Right ventricle myocardium superior (tissue), 1 donor: Measurements from ENCODE around the gene SUMF1. TPM values are rescaled to one million over a fixed set of nuclear protein-coding genes. Genes with fewer than 3 reads are reported as not detected.
"Not testable (repeated sequence)": the region's sequence is repeated elsewhere in the genome, so short reads cannot be mapped to it uniquely, and the experiment has no call there.

ENCODE experiments used
- ATAC-seq: fragments of 200-7000 bp; cut with Tn5 transposase; one replicate; pipeline ENCODE4 v1.9.1; 2020; ENCODE audit warnings: mild to moderate bottlenecking; ENCODE audit not compliant: poor library complexity
- DNase-seq: peaks from one replicate; pipeline ENCODE4 v3.0.0-alpha.2; 2020
- intact Hi-C: fragments of 100-400 bp; cut with DNase I; formaldehyde crosslinking; loops from one replicate; pipeline ENCODE4 v1.11.2; 2022
- total RNA-seq: library from RNA; stranded (reverse); fragmentation: NEBNext Ultra II Directional; extraction: Animal tissue kit (Norgen Biotek cat#: 25700); gene quantifications from one replicate; pipeline ENCODE4 v1.2.1, GENCODE V29; 2021
- donor health status: DM: no; HTN: yes; CAD: no; lungs with severe emphysema.

The SUMF1 gene
- total RNA-seq, 1 donor from 2014 or later = 7.6 TPM

DNA sequence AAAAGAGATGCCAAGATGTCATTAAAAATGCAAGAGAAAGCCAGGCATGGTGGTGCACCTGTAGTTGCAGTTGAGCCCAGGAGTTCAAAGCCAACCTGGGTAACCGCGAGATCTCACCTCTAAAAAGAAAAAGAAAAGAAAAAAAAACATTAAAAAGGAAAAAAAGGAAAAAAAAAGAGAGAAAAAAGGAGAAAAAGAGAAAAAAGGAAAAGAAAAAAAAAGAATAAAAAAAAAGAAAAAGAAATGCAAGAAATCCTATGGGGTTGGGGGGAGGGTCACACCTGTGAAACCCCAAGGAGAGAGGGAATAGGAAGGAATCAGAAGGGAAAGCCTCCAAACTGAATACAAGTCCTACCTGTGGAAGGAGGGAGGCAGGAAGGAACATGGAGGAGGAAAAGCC is 5.2 kb upstream of the SUMF1 start:
- intact Hi-C loops = no loop called here

DNA sequence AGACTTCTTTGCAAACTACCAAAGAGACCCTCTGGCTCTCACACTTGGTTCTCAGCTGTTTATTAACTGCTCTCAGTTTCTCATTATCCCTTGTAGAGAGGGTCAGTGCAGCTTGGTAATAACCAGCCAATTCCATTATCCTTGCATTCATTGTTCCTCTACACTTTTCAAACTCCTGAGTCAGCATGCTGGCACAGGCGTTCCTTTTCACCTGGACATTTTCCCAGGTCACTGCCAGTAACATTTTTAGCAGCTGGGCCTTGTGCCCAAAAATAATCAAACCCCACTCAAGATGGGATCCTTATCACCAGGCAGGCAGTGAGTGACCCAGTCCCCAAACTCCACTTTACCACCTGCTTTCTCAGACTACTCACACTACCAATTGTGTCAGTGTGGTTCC is 4.8 kb upstream of the SUMF1 start:
- intact Hi-C loops = no loop called here
- ATAC-seq (no peak), DNase-seq (no peak)

More for the DNA sequence above, 5.2 kb upstream of the SUMF1 start:
- no peak for ATAC-seq
- DNase-seq = no peak

GRCh38 chr3:4467522-4467867 is 426 bp upstream of the SUMF1 start:
- DNase-seq (no peak), ATAC-seq (peak; percentile 18)
- intact Hi-C loops = loop anchor here (5.0 kb wide), 1 partner anchor 165 kb away; no protein-coding TSS in a partner anchor

DNA sequence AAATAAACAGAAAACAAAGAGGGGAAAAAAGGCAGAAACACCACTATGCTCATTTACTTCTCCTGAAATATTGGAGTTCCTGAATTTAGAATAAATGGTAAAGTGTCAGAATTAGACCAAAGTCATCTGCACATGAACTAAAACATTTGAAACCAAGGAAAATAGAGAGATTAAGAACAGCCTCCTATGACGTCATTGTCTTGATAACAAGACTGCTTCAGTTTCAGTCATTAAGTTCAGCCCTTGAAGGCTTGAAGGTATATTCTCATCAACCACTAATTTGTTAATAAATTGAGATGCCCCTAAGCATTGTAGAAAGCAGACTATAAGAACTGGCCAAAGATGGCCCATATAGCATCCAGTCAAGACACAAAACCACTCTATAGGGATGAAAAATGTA is 2.5 kb downstream of the SUMF1 start:
- intact Hi-C loops = no loop called here
- no peak for DNase-seq
- ATAC-seq = no peak

DNA sequence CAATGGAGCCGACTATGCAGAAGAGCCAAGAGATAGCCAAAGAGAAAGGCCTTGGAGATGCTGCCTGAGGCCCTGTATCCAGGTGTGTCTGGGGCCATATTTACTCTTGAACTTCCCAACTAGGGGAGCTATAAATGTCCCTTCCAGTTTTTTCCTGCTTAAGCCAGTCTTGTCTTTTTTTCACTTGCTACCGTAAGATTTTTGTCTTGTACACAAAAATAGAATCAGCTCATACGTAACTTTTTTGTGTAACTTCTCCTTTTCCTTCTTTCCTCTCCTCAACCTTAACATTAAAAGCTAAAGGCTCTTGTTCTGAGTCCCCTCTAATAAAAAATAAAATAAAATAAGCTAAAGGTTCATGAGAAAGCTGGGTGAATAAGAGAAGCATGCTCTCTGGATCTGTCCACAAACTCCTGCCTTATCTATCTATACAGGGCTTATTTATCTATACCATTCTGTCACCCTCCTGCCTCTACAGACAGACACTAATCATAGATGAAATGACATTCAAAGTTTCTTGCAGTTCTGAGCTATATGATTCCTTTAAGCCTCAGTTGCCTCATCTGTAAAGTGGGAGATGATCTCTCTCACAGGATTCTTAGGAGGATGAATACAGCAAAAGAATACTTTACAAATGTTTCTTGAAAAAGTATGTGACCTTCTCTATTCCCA is 4.6 kb downstream of the SUMF1 start:
- DNase-seq (no peak), ATAC-seq (no peak)
- intact Hi-C loops = no loop called here

GRCh38 chr3:4461468-4462090 is 5.5 kb downstream of the SUMF1 start:
- no peak for ATAC-seq
- intact Hi-C loops = no loop called here
- DNase-seq = no peak

DNA sequence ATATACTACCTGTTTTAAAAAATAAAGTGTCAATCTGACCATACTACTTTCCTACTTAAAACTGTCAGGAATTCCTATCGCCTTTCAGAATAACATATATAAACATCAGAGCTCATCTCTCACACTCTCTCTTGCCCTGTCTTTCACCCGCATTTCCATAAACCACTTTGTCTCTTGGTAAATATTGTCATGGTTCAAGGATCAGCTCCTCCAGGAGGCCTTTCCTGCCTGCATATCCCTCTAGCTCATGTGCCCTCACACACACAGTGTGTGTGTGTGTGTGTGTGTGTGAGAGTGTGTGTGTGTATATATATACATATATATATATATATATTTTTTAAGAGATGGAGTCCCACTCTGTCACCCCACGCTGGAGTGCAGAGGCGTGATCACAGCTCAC is 6.7 kb downstream of the SUMF1 start:
- intact Hi-C loops = no loop called here

DNA sequence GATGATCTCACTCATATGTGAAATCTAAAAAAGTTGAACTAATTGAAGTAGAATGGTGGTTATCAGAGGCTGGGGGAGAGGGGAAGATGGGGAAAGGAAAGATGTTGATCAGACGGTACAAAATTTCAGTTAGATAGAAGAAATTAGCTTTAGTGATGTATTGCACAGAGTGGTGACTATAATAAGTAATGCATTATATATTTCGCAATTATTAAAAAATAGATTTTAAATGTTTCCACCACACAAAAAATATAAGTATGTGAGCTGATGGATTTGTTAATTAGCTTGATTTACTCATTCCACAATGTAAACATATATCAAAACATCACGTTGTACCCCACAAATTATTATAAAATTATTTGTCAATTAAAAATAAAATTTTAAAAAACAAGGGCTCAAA is 8.1 kb downstream of the SUMF1 start:
- ATAC-seq (no peak), DNase-seq (no peak)
- intact Hi-C loops = no loop called here

More for the DNA sequence above, 6.7 kb downstream of the SUMF1 start:
- ATAC-seq = no peak
- no peak for DNase-seq

GRCh38 chr3:4456780-4457179 is 10.3 kb downstream of the SUMF1 start:
- ATAC-seq, intact Hi-C loops, DNase-seq: not testable (repeated sequence)

- ATAC-seq (no peak), DNase-seq (no peak)
- intact Hi-C loops = no loop called here
Observed at GRCh38 chr3:4454142-4454541, 12.9 kb downstream of the SUMF1 start.

GRCh38 chr3:4449043-4449805 is 17.8 kb downstream of the SUMF1 start:
- ATAC-seq (no peak), DNase-seq (no peak)
- intact Hi-C loops = no loop called here

DNA sequence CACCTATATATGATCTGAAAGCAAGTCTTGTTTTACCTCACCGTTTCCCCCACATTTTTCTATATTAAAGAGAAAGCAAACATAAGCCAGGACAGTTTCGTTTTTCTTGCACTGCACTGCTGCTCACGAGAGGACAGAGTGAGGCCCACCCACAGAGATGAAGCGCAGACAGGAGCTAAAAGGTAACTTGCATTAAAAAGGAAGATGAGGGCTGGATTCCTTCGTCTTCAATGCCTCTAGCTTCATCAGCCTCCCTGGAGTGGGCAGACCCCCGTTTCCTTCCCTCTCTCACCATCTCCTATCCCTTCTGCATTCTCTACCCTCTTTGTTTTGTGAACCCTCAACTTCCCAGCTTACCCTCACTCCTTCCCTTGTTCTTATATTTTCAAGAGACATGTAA is 18.9 kb downstream of the SUMF1 start:
- ATAC-seq (no peak), DNase-seq (no peak)
- intact Hi-C loops = no loop called here

GRCh38 chr3:4447295-4447999 is 19.6 kb downstream of the SUMF1 start:
- intact Hi-C loops = no loop called here
- no peak for DNase-seq
- ATAC-seq = no peak

DNA sequence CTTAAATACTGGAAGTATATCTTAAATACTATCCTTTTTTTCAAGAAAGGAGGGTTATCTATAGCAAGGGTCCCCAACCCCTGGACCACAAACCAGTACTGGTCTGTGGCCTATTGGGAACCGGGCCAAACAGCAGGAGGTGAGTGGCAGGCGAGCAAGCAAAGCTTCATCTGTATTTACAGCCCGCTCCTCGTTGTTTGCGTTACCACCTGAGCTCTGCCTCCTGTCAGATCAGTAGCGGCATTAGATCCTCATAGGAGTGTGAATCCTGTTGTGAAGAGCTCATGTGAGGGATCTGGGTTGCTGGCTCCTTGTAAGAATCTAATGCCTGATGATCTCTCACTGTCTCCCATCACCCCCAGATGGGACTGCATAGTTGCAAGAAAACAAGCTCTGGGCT is 26.1 kb downstream of the SUMF1 start:
- no peak for DNase-seq
- ATAC-seq = no peak
- intact Hi-C loops = no loop called here

DNA sequence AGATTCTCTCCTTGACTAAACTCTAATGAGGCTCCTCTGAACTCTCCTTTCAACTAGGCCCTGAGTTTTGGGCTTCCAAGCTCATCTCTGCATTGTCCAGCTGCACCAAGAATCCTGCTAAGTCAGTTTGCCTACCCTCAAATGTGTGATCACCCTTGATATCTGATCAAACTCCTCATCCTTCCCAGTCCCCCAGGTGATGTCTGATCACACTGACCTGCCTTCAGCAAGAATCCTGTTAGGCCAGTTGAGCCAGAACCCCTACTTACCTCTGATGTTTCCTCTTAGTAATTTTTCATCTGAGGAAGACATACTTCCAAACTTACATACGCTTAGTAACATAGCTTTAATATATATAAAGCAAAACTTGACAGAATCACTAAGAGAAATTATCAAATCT is 28.8 kb downstream of the SUMF1 start:
- intact Hi-C loops = no loop called here
- DNase-seq = no peak
- ATAC-seq = no peak

GRCh38 chr3:4432259-4432658 is 34.8 kb downstream of the SUMF1 start:
- DNase-seq = no peak
- no peak for ATAC-seq
- intact Hi-C loops = no loop called here

DNA sequence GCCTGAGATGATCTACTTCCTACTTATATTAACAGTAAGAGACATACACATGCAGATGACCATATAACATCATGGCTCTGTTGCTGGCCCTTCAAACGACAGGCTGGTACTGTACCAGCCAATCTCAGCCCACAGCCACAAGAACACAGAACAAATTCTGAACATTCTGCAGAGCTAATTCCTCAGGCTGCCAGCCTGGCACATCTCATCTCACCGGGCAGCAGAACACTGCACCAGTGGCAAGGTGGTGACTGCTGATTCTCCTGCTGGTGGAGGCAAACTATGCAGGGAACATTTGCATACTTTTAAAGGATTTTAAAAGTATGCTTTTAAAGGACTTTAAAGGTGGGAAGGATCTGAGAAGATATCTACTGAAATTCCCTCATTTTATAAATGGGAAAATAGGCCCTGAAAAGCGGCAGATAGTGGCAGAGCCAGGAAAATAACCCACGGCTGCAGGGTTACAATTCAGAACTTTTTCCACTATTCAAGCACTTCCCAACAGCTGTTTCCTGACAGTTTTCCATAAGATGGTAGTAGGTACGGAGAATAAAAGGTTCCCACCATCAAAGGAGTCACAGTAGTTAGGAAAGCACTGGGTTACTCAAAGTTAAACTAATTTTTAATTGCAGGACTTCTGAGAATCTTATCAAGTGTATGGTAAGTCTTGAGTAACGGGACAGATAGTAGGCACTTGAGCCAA is 37.3 kb downstream of the SUMF1 start:
- intact Hi-C loops = no loop called here
- ATAC-seq (peak; percentile 68), DNase-seq (no peak)

DNA sequence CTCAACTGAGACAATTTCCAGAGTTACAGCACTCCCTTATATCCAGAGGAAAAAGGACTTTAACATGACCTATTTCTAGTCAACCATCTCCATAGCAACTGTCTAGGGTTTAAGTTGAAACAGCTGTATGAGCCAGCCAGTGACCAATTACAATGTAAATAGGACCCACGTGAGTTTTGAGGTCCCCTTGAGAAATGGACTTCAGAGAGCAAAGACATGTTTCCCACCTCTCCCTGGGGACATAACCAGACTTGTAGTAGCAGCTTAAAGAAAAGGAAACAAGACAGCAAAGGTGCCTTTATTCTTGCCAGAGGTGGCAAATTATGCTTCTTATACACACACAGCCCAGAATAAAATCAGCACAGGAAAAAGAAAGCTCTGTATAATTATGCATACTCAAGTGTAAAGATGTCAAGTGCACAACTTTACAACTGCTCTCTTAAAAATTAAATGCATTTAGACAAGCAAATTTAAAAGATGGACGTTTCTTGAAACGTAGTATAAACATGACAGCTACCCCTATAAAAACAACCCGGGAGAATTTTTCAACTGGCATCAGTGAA is 40.2 kb downstream of the SUMF1 start:
- intact Hi-C loops = no loop called here

More for the DNA sequence above, 40.2 kb downstream of the SUMF1 start:
- DNase-seq = no peak
- peak; percentile 29 for ATAC-seq
